GM12878 (cell line): Measurements from ENCODE around the gene AIP. TPM values are rescaled to one million over a fixed set of nuclear protein-coding genes. Genes with fewer than 3 reads are reported as not detected.

Source experiments
- ATAC-seq: fragments of 200-7000 bp; cut with Tn5 transposase; 3 replicates; pipeline ENCODE4 v1.9.1; 2020; ENCODE audit warnings: mild to moderate bottlenecking, moderate library complexity
- BruUV-seq: library from RNA; stranded (reverse); fragments of 400-500 nt; replicated peaks from 2 replicates; lab custom pipeline; 2021; lab: Mats Ljungman, UMichigan
- CTCF ChIA-PET: fragments of 300-600 bp; sonication (Branson Sonifier 250); formaldehyde crosslinking; extraction: SDS; loops from one replicate; lab custom pipeline; 2021; ENCODE audit warnings: inconsistent platforms; lab: Yijun Ruan, JAX
- POLR2A ChIA-PET: fragments of 350-600 bp; formaldehyde crosslinking; extraction: SDS; loops from one replicate; lab custom pipeline; 2021; ENCODE audit warnings: inconsistent platforms; lab: Charles Lee
- RAD21 ChIA-PET: fragments of 300-600 bp; sonication (Branson Sonifier 250); formaldehyde crosslinking; loops from one replicate; lab custom pipeline; 2023; ENCODE audit warnings: antibody characterized with exemption; ENCODE audit not compliant: unreplicated experiment; lab: Charles Lee
- SMC1A ChIA-PET: fragments of 300-600 bp; sonication (Branson Sonifier 250); formaldehyde crosslinking; loops from one replicate; lab custom pipeline; 2023; ENCODE audit not compliant: unreplicated experiment, uncharacterized antibody; lab: Charles Lee
- DNase-seq: peaks from one replicate; pipeline ENCODE4 v3.0.0-alpha.2; 2011; ENCODE audit warnings: low read depth, low spot score
- FAIRE-seq: peaks from 3 replicates; lab custom pipeline; 2011; peaks lifted over from hg19 to GRCh38; lab: Jason Lieb, UNC
- H2AFZ ChIP-seq: 2 replicates; pipeline ENCODE4 v1.6.0; 2011; ENCODE audit warnings: low read depth, low read length, control low read depth; ENCODE audit not compliant: control insufficient read depth
- H3K27ac ChIP-seq: 2 replicates; pipeline ENCODE4 v1.5.1; 2011; ENCODE audit warnings: control low read depth; ENCODE audit not compliant: control insufficient read depth, insufficient read depth
- H3K27me3 ChIP-seq, 2 experiments: replicated peaks in 1 of 2; 2 replicates each; pipeline versions ENCODE4 v1.6.0 to v1.6.1; 2011; ENCODE audit warnings: low read length in 1 of 2; ENCODE audit not compliant: control insufficient read depth in 2 of 2, insufficient read depth in 2 of 2
- H3K36me3 ChIP-seq, 2 experiments: 2 replicates each; pipeline ENCODE4 v1.5.1; 2011; ENCODE audit warnings: low read length in 1 of 2; ENCODE audit not compliant: control insufficient read depth in 2 of 2, insufficient read depth in 2 of 2
- H3K4me1 ChIP-seq: 2 replicates; pipeline ENCODE4 v1.6.1; 2011; ENCODE audit warnings: mild to moderate bottlenecking, low read length, moderate library complexity, mixed read lengths; ENCODE audit not compliant: control insufficient read depth, insufficient read depth
- H3K4me2 ChIP-seq: 2 replicates; pipeline ENCODE4 v1.6.0; 2011; ENCODE audit warnings: control low read depth; ENCODE audit not compliant: control insufficient read depth, insufficient read depth
- H3K4me3 ChIP-seq: fragments of 200-600 bp; sonication (generic); 2 replicates; pipeline ENCODE4 v1.5.1; 2016
- H3K79me2 ChIP-seq: 2 replicates; pipeline ENCODE4 v1.6.0; 2011; ENCODE audit warnings: low read length; ENCODE audit not compliant: control insufficient read depth, insufficient read depth
- H3K9ac ChIP-seq: 2 replicates; pipeline ENCODE4 v1.8.0; 2011; ENCODE audit warnings: low read length, control low read depth, mixed read lengths; ENCODE audit not compliant: control insufficient read depth, insufficient read depth
- H3K9me3 ChIP-seq: replicated peaks from 3 replicates; pipeline ENCODE4 v1.5.1; 2011; ENCODE audit warnings: mild to moderate bottlenecking, low read length; ENCODE audit not compliant: control insufficient read depth, insufficient read depth
- H4K20me1 ChIP-seq: 2 replicates; pipeline ENCODE4 v1.6.0; 2011; ENCODE audit not compliant: control insufficient read depth, insufficient read depth
- BMI1 ChIP-seq: fragments of 450-650 bp; IDR thresholded peaks from 2 replicates; pipeline ENCODE4 v1.6.1; 2016; ENCODE audit warnings: mild to moderate bottlenecking, moderate library complexity, borderline replicate concordance
- CBX3 ChIP-seq: fragments of 200-600 bp; sonication (generic); IDR thresholded peaks from 2 replicates; pipeline ENCODE4 v1.6.1; 2016; ENCODE audit warnings: low read depth, borderline replicate concordance
- RAD21 ChIP-seq: IDR thresholded peaks from 2 replicates; pipeline ENCODE4 v1.6.1; 2011; ENCODE audit warnings: mild to moderate bottlenecking, low read depth, low read length, moderate library complexity; ENCODE audit not compliant: insufficient read depth
- WGBS: methylation state at CpG from one replicate; pipeline ENCODE4 v1.1.6; 2016; ENCODE audit warnings: low lambda C conversion rate; ENCODE audit not compliant: insufficient replicate concordance, insufficient coverage; ENCODE audit errors: missing lambda C conversion rate; 5-methylcytosine and 5-hydroxymethylcytosine counted together
- in situ Hi-C: fragments of 300-500 bp; cut with MboI; formaldehyde crosslinking; loops from 9 replicates; pipeline ENCODE4 v1.14.3; 2018; ENCODE audit warnings: mixed read lengths
- intact Hi-C: fragments of 100-400 bp; cut with micrococcal nuclease; formaldehyde crosslinking; loops from one replicate; pipeline ENCODE4 v1.14.2; 2022; ENCODE audit not compliant: unreplicated experiment
- polyA plus RNA-seq, 11 experiments: library from polyadenylated mRNA; depleted of rRNA in 4 of 11; unstranded in 6 of 11; stranded (reverse) in 5 of 11; fragments of >200 nt; fragmentation: Nextera tagmentation in 4 of 11; fragmentation: Illumina TruSeq in 1 of 11; extraction: Ambion mirVana in 4 of 11; extraction: Trizol in 1 of 11; gene quantifications; 1 replicate in 1 of 11; 2 replicates in 10 of 11; pipeline versions ENCODE4 v1.2.1 to v1.2.3, GENCODE V29; 2011 to 2016; ENCODE audit warnings: inconsistent platforms in 2 of 11, missing spikeins in 2 of 11, low read depth in 1 of 11
- total RNA-seq, 4 experiments: library from RNA; depleted of rRNA in 3 of 4; stranded (reverse); fragments of >200 nt in 3 of 4; fragmentation: Illumina TruSeq in 1 of 4; extraction: Trizol in 1 of 4; gene quantifications; 2 replicates each; pipeline versions ENCODE4 v1.2.1 to v1.2.3, GENCODE V29; 2013 to 2021
- TF ChIP-seq, protein P1 (sequence below): fragments of 450-650 bp; formaldehyde crosslinking; IDR thresholded peaks from 2 replicates; pipeline ENCODE4 v1.5.0; 2022; ENCODE audit warnings: mild to moderate bottlenecking, missing genetic modification characterization

Gene AIP
- total and polyA plus RNA-seq, 10 of the 15 experiments (the other 5 are each of a cell fraction or from before 2014, with no cell fraction given) = 12.6 to 164 (median 104) TPM

DNA sequence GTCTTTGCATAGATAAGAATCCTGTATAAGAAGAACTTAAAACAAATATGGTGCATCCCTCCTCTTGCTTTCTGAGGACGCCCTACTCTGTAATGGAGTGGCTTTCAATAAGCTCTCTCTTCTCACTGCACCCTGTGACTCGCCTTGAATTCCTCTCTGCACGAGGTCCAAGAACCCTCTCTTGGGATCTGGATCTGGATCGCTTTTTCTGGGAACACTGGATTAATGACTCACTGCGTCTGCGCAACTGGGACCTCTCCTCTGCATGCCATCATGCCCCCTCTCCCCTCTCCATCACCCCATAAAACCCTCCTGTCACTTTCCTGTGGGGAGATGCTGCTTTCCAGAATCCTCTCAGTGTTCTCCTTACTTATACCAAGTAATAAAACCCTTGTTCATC is 55.5 kb downstream of the AIP start:
- no TSS peak for BruUV-seq
- Histone ChIP-seq H3K27me3 (no peaks in the 10 kb centered on the region; a peak in 1 of 4 replicates), H3K4me3 (no peak overlapping the region), H2AFZ (no peak overlapping the region), H3K4me2 (no peak overlapping the region), H3K79me2 (no peaks in the 10 kb centered on the region), H3K36me3 (no peaks in the 10 kb centered on the region), H3K9me3 (peaks cover 7% of the 10 kb centered on the region; the same call in 2 of the 3 replicates), H3K27ac (no peak overlapping the region), H3K9ac (no peak overlapping the region), H3K4me1 (no peaks in the 10 kb centered on the region), H4K20me1 (no peaks in the 10 kb centered on the region)
- ATAC-seq = no peak
- no peak for TF ChIP-seq CBX3
- no peak for TF ChIP-seq RAD21
- TF ChIP-seq, protein P1, sequence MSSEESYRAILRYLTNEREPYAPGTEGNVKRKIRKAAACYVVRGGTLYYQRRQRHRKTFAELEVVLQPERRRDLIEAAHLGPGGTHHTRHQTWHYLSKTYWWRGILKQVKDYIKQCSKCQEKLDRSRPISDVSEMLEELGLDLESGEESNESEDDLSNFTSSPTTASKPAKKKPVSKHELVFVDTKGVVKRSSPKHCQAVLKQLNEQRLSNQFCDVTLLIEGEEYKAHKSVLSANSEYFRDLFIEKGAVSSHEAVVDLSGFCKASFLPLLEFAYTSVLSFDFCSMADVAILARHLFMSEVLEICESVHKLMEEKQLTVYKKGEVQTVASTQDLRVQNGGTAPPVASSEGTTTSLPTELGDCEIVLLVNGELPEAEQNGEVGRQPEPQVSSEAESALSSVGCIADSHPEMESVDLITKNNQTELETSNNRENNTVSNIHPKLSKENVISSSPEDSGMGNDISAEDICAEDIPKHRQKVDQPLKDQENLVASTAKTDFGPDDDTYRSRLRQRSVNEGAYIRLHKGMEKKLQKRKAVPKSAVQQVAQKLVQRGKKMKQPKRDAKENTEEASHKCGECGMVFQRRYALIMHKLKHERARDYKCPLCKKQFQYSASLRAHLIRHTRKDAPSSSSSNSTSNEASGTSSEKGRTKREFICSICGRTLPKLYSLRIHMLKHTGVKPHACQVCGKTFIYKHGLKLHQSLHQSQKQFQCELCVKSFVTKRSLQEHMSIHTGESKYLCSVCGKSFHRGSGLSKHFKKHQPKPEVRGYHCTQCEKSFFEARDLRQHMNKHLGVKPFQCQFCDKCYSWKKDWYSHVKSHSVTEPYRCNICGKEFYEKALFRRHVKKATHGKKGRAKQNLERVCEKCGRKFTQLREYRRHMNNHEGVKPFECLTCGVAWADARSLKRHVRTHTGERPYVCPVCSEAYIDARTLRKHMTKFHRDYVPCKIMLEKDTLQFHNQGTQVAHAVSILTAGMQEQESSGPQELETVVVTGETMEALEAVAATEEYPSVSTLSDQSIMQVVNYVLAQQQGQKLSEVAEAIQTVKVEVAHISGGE = no peak
- TF ChIP-seq BMI1 = no peak
- DNase-seq = no peak
- intact Hi-C loops = no loop called here
- SMC1A ChIA-PET = no interaction called here
- CTCF ChIA-PET = interaction anchor here (0.6 kb wide), 1 partner anchor 297 kb away, joined by 3 read pairs; no protein-coding TSS in a partner anchor
- FAIRE-seq = no peak
- RAD21 ChIA-PET = no interaction called here
- in situ Hi-C loops = no loop called here
- 47% methylated on average over 6 of the region's 6 CpGs for WGBS
- POLR2A ChIA-PET = no interaction called here
